ENCODE measurements around the gene STPG3. TPM values are rescaled to one million over a fixed set of nuclear protein-coding genes. Genes with fewer than 3 reads are reported as not detected.

Gene STPG3
- total and polyA plus RNA-seq, 9 of the 15 experiments (the other 6 are each of a cell fraction or from before 2014, with no cell fraction given) = not detected

DNA sequence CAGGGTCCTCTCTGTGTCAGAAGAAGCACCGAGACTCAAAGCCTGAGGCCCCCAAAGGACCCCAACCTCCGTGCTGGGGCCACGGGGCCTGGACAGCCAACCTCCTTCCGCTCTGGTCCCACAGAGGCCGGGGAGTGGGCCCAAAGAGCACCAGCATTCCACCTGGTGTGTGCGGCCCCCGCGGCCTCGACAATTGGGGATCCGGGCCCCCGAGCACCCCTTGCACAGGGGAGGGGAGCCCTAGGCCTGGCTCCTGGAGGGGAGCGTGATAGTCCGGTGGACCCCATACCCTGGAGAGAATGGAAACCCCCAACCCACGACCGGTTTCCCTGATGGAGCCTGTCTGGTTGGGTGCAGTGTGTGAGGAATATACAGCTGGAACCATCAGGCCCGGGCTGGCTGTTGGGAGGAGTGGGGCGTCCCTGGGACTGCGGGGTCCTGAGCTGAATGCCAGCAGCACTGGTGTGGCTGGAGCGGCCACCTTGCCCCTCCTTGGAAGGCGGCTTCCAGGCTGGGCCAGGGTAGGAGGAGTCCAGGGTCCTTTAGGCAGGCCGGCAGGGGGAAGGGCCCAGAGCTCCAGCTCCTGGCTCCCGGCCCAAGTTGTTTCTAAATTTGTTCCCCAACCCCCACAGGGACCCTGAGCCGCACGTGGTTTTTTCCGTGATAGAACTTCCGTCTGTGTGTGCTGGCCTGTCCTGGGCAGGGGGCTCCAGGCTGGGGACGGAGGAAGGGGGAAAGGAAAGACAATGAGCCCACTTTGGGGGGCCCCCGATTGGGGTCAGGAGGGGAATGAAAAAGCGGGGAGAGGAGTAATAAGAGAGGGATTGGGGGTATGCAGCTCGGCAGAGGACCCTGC lies 25.6 kb downstream of the STPG3 start (continued):
- TF ChIP-seq, protein P1, sequence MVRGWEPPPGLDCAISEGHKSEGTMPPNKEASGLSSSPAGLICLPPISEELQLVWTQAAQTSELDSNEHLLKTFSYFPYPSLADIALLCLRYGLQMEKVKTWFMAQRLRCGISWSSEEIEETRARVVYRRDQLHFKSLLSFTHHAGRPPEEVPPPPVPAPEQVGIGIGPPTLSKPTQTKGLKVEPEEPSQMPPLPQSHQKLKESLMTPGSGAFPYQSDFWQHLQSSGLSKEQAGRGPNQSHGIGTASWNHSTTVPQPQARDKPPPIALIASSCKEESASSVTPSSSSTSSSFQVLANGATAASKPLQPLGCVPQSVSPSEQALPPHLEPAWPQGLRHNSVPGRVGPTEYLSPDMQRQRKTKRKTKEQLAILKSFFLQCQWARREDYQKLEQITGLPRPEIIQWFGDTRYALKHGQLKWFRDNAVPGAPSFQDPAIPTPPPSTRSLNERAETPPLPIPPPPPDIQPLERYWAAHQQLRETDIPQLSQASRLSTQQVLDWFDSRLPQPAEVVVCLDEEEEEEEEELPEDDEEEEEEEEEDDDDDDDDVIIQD (CRISPR knock-in tag; IDR thresholded peaks at IDR 0.05) = no peak
- TF ChIP-seq ZNF41 (CRISPR knock-in tag; conservative IDR thresholded peaks at IDR 0.05) = no peak
- TF ChIP-seq, protein P2, sequence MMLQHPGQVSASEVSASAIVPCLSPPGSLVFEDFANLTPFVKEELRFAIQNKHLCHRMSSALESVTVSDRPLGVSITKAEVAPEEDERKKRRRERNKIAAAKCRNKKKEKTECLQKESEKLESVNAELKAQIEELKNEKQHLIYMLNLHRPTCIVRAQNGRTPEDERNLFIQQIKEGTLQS (IDR thresholded peaks at IDR 0.05) = no peak
- TF ChIP-seq, protein P2 (CRISPR knock-in tag; conservative IDR thresholded peaks at IDR 0.05) = no peak
- TF ChIP-seq ARID2 (IDR thresholded peaks at IDR 0.05) = no peak
- TF ChIP-seq, protein P3, sequence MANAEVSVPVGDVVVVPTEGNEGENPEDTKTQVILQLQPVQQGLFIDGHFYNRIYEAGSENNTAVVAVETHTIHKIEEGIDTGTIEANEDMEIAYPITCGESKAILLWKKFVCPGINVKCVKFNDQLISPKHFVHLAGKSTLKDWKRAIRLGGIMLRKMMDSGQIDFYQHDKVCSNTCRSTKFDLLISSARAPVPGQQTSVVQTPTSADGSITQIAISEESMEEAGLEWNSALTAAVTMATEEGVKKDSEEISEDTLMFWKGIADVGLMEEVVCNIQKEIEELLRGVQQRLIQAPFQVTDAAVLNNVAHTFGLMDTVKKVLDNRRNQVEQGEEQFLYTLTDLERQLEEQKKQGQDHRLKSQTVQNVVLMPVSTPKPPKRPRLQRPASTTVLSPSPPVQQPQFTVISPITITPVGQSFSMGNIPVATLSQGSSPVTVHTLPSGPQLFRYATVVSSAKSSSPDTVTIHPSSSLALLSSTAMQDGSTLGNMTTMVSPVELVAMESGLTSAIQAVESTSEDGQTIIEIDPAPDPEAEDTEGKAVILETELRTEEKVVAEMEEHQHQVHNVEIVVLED (CRISPR knock-in tag; IDR thresholded peaks at IDR 0.05) = no peak
- no peak for TF ChIP-seq ZNF23 (CRISPR knock-in tag; IDR thresholded peaks at IDR 0.05)
- TF ChIP-seq ZNF239 (CRISPR knock-in tag; IDR thresholded peaks at IDR 0.05) = no peak
- no peak for TF ChIP-seq RBM22 (IDR thresholded peaks at IDR 0.05; ENCODE audit: low read depth, low read length, poor library complexity, severe bottlenecking)
- TF ChIP-seq, protein P4, sequence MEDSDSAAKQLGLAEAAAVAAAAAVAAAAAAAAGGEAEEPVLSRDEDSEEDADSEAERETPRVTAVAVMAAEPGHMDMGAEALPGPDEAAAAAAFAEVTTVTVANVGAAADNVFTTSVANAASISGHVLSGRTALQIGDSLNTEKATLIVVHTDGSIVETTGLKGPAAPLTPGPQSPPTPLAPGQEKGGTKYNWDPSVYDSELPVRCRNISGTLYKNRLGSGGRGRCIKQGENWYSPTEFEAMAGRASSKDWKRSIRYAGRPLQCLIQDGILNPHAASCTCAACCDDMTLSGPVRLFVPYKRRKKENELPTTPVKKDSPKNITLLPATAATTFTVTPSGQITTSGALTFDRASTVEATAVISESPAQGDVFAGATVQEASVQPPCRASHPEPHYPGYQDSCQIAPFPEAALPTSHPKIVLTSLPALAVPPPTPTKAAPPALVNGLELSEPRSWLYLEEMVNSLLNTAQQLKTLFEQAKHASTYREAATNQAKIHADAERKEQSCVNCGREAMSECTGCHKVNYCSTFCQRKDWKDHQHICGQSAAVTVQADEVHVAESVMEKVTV (CRISPR knock-in tag; IDR thresholded peaks at IDR 0.05) = no peak
- TF ChIP-seq U2AF2 (optimal IDR thresholded peaks at IDR 0.05; ENCODE audit: low read depth, low read length) = no peak
- TF ChIP-seq ZNF644 (tag; IDR thresholded peaks at IDR 0.05; ENCODE audit: low read depth) = no peak
- TF ChIP-seq SIN3B (IDR thresholded peaks at IDR 0.05; ENCODE audit: low read depth) = no peak
- TF ChIP-seq CBFB (CRISPR knock-in tag; IDR thresholded peaks at IDR 0.05) = no peak
- no peak for TF ChIP-seq LARP7 (IDR thresholded peaks at IDR 0.05)
- TF ChIP-seq PTBP1 (IDR thresholded peaks at IDR 0.05; ENCODE audit: low read depth, low read length) = no peak
- TF ChIP-seq MYBL2 (IDR thresholded peaks at IDR 0.05; ENCODE audit: low read depth) = no peak
- no peak for TF ChIP-seq MYBL2 (CRISPR knock-in tag; IDR thresholded peaks at IDR 0.05; ENCODE audit: borderline replicate concordance)
- TF ChIP-seq SRSF1 (IDR thresholded peaks at IDR 0.05; ENCODE audit: low read depth, low read length) = no peak
- TF ChIP-seq, protein P5, sequence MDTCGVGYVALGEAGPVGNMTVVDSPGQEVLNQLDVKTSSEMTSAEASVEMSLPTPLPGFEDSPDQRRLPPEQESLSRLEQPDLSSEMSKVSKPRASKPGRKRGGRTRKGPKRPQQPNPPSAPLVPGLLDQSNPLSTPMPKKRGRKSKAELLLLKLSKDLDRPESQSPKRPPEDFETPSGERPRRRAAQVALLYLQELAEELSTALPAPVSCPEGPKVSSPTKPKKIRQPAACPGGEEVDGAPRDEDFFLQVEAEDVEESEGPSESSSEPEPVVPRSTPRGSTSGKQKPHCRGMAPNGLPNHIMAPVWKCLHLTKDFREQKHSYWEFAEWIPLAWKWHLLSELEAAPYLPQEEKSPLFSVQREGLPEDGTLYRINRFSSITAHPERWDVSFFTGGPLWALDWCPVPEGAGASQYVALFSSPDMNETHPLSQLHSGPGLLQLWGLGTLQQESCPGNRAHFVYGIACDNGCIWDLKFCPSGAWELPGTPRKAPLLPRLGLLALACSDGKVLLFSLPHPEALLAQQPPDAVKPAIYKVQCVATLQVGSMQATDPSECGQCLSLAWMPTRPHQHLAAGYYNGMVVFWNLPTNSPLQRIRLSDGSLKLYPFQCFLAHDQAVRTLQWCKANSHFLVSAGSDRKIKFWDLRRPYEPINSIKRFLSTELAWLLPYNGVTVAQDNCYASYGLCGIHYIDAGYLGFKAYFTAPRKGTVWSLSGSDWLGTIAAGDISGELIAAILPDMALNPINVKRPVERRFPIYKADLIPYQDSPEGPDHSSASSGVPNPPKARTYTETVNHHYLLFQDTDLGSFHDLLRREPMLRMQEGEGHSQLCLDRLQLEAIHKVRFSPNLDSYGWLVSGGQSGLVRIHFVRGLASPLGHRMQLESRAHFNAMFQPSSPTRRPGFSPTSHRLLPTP (IDR thresholded peaks at IDR 0.05; ENCODE audit: borderline replicate concordance, extremely low read depth, insufficient read length) = no peak
